HepG2 (cell line): ENCODE data around the gene GGA1.

ENCODE experiments used
- IKZF1 ChIP-seq: fragments of 450-650 bp; IDR thresholded peaks from 2 replicates; pipeline ENCODE4 v1.7.1; 2016
- SSRP1 ChIP-seq: IDR thresholded peaks from 2 replicates; pipeline ENCODE4 v1.6.1; 2016; ENCODE audit warnings: control low read depth
- ZNF263 ChIP-seq: sonication (generic); formaldehyde crosslinking; IDR thresholded peaks from 2 replicates; pipeline ENCODE4 v1.4.0; 2020; ENCODE audit warnings: missing genetic modification reagents
- ZNF275 ChIP-seq: sonication (generic); formaldehyde crosslinking; IDR thresholded peaks from 2 replicates; pipeline ENCODE4 v1.8.0; 2022; ENCODE audit warnings: missing genetic modification reagents, mild to moderate bottlenecking, inconsistent platforms, borderline replicate concordance

DNA sequence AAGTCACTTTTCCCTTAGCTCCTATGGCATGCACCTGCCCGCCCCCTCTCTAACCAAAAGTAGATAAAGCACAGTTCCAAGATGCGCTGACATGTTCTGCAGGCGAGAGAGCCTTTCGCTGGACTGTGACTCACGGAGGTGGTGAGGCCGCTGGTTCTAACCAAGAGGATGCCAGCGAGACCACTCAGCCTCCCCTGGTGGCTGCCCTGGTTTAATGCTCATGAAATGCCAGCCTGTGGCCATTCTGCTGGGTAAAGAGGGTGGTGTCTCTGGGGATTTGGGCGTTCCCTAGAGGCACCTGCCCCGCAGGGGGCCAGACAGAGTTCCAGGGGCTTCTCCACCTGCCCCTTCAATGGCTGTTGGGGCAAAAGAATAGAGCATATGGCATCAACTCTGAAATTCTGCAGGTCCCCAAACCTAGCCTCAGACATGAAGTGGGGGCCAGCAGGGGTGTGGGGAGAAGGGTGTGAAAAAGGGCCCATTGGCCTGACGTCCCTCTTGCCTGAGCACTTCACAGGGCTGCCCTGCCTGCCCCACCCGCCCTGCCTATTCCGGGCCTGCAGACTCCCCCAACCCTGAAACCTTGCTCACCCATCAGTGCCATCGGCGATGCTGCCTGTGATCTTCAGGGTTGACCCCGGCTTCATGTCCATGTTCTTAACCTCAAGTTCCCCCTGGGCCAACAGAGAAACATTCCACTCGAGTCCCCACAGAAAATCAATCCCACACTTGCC lies 37.2 kb upstream of the GGA1 start:
- no peak for TF ChIP-seq SSRP1
- no peak for TF ChIP-seq ZNF263 (CRISPR knock-in tag)
- TF ChIP-seq ZNF275: no peak
- TF ChIP-seq IKZF1: no peak
